Measurements from ENCODE around the gene RPN2. TPM values are rescaled to one million over a fixed set of nuclear protein-coding genes. Genes with fewer than 3 reads are reported as not detected.

RPN2 gene
- total and polyA plus RNA-seq, 9 of the 15 experiments (the other 6 are each of a cell fraction or from before 2014, with no cell fraction given): 168 to 548 (median 325) TPM

DNA sequence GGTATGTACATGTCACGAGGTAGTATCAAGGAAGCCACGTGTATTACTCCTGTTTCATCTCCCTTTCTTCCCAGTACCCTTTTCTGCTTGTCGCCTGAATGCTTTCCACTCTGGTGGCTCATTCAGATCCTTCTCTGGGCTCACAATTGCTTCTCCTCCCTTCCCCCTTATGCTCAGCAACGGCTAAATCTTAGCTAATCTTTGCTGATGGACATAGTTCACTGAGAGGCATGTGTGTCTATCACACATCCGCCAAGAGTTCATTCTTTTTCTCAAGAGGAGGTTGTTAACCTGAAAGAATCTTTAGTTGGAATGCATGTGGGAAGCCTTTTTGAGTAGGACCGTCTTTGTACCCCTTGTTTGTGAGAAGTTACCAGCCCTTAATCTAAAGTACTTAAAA, 26.0 kb downstream of the RPN2 start:
- H2AFZ ChIP-seq (ENCODE audit: low read depth, low read length): no peak overlapping the region
- H3K4me3 ChIP-seq: no peak overlapping the region
- 98% methylated on average over 6 of the region's 6 CpGs for WGBS (ENCODE audit: insufficient coverage, low coverage, missing lambda C conversion rate)
- H3K36me3 ChIP-seq (ENCODE audit: control insufficient read depth, insufficient read depth, low read length): peaks cover 96% of the 10 kb centered on the region
- H3K9ac ChIP-seq (ENCODE audit: insufficient read depth in 1 of 2, low read depth in 2 of 2, low read length in 2 of 2): no peak overlapping the region
- DNase-seq (ENCODE audit: extremely low read depth in 1 of 4, low spot score in 3 of 4): no peak
- FAIRE-seq: no peak
- no peak for ATAC-seq
- no peaks in the 10 kb centered on the region for H3K9me1 ChIP-seq (ENCODE audit: control insufficient read depth, insufficient read depth, low read length)
- ChIA-PET CTCF (ENCODE audit: low intra/inter-chr PET ratio) (no interaction called here), POLR2A (interaction anchor here (0.8 to 2.2 kb wide), 2 partner anchors 10 to 15 kb away, joined by 3 to 8 read pairs; no protein-coding TSS in a partner anchor)
- H3K79me2 ChIP-seq (ENCODE audit: control insufficient read depth, insufficient read depth, low read length): 0 out of 3 replicates have a peak, but pooled peaks cover 9% of the 10 kb centered on the region
- H3K9me3 ChIP-seq (replicated peaks; ENCODE audit: control insufficient read depth, insufficient read depth, low read depth, low read length): no peaks in the 10 kb centered on the region
- H4K20me1 ChIP-seq (replicated peaks; ENCODE audit: control insufficient read depth, insufficient read depth, low read length): peaks cover 7% of the 10 kb centered on the region; the same call in 1 of the 2 replicates
- BruUV-seq (replicated peaks): no TSS peak
- TF ChIP-seq, protein P1, sequence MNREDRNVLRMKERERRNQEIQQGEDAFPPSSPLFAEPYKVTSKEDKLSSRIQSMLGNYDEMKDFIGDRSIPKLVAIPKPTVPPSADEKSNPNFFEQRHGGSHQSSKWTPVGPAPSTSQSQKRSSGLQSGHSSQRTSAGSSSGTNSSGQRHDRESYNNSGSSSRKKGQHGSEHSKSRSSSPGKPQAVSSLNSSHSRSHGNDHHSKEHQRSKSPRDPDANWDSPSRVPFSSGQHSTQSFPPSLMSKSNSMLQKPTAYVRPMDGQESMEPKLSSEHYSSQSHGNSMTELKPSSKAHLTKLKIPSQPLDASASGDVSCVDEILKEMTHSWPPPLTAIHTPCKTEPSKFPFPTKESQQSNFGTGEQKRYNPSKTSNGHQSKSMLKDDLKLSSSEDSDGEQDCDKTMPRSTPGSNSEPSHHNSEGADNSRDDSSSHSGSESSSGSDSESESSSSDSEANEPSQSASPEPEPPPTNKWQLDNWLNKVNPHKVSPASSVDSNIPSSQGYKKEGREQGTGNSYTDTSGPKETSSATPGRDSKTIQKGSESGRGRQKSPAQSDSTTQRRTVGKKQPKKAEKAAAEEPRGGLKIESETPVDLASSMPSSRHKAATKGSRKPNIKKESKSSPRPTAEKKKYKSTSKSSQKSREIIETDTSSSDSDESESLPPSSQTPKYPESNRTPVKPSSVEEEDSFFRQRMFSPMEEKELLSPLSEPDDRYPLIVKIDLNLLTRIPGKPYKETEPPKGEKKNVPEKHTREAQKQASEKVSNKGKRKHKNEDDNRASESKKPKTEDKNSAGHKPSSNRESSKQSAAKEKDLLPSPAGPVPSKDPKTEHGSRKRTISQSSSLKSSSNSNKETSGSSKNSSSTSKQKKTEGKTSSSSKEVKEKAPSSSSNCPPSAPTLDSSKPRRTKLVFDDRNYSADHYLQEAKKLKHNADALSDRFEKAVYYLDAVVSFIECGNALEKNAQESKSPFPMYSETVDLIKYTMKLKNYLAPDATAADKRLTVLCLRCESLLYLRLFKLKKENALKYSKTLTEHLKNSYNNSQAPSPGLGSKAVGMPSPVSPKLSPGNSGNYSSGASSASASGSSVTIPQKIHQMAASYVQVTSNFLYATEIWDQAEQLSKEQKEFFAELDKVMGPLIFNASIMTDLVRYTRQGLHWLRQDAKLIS (CRISPR knock-in tag; IDR thresholded peaks at IDR 0.05): no peak
- no peak for TF ChIP-seq ZNF165 (CRISPR knock-in tag; IDR thresholded peaks at IDR 0.05; ENCODE audit: borderline replicate concordance)
- TF ChIP-seq, protein P2, sequence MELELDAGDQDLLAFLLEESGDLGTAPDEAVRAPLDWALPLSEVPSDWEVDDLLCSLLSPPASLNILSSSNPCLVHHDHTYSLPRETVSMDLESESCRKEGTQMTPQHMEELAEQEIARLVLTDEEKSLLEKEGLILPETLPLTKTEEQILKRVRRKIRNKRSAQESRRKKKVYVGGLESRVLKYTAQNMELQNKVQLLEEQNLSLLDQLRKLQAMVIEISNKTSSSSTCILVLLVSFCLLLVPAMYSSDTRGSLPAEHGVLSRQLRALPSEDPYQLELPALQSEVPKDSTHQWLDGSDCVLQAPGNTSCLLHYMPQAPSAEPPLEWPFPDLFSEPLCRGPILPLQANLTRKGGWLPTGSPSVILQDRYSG (tag; conservative IDR thresholded peaks at IDR 0.05; ENCODE audit: low read depth): no peak
- TF ChIP-seq, protein P3, sequence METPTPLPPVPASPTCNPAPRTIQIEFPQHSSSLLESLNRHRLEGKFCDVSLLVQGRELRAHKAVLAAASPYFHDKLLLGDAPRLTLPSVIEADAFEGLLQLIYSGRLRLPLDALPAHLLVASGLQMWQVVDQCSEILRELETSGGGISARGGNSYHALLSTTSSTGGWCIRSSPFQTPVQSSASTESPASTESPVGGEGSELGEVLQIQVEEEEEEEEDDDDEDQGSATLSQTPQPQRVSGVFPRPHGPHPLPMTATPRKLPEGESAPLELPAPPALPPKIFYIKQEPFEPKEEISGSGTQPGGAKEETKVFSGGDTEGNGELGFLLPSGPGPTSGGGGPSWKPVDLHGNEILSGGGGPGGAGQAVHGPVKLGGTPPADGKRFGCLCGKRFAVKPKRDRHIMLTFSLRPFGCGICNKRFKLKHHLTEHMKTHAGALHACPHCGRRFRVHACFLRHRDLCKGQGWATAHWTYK (CRISPR knock-in tag; IDR thresholded peaks at IDR 0.05): no peak
- no peak for TF ChIP-seq ZNF778 (CRISPR knock-in tag; IDR thresholded peaks at IDR 0.05)
- TF ChIP-seq MAFK (IDR thresholded peaks at IDR 0.05; ENCODE audit: low read length): no peak
- no peak for TF ChIP-seq PCBP1 (IDR thresholded peaks at IDR 0.05; ENCODE audit: low read depth, low read length, poor library complexity, severe bottlenecking)
- TF ChIP-seq, protein P4, sequence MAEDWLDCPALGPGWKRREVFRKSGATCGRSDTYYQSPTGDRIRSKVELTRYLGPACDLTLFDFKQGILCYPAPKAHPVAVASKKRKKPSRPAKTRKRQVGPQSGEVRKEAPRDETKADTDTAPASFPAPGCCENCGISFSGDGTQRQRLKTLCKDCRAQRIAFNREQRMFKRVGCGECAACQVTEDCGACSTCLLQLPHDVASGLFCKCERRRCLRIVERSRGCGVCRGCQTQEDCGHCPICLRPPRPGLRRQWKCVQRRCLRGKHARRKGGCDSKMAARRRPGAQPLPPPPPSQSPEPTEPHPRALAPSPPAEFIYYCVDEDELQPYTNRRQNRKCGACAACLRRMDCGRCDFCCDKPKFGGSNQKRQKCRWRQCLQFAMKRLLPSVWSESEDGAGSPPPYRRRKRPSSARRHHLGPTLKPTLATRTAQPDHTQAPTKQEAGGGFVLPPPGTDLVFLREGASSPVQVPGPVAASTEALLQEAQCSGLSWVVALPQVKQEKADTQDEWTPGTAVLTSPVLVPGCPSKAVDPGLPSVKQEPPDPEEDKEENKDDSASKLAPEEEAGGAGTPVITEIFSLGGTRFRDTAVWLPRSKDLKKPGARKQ (CRISPR knock-in tag; IDR thresholded peaks at IDR 0.05): no peak
- no peak for TF ChIP-seq HNRNPLL (IDR thresholded peaks at IDR 0.05; ENCODE audit: low read depth, low read length, poor library complexity, severe bottlenecking)
- no peaks in the 10 kb centered on the region for H3K4me1 ChIP-seq (replicated peaks in 1 of 2; ENCODE audit: control insufficient read depth in 2 of 2, insufficient read depth in 2 of 2, low read length in 2 of 2)
- no peak overlapping the region for H3K4me2 ChIP-seq (ENCODE audit: insufficient read depth, low read length)
- intact Hi-C loops (cut with micrococcal nuclease): no loop called here
- in situ Hi-C loops (cut with MboI): no loop called here
- no peaks in the 10 kb centered on the region for H3K27me3 ChIP-seq (ENCODE audit: control insufficient read depth in 2 of 2, insufficient read depth in 2 of 2, low read length in 2 of 2)
- no peak overlapping the region for H3K27ac ChIP-seq (ENCODE audit: extremely low read depth, low read depth, low read length)
